NCI-H128 (cell line): ENCODE measurements around the gene DNAH1.
"Not testable (repeated sequence)": the region's sequence is repeated elsewhere in the genome, so short reads cannot be mapped to it uniquely, and the experiment has no call there.

Experiments
- DNase-seq: peaks from one replicate; lab custom pipeline; 2025; ENCODE audit not compliant: unreplicated experiment; lab: John Stamatoyannopoulos, UW

DNAH1 gene

GRCh38 chr3:52331906-52332305, 15.8 kb downstream of the DNAH1 start:
- no peak for DNase-seq

GRCh38 chr3:52333869-52334557, 17.9 kb downstream of the DNAH1 start:
- DNase-seq: no peak

GRCh38 chr3:52338131-52338530, 22.0 kb downstream of the DNAH1 start:
- not testable (repeated sequence) for DNase-seq

GRCh38 chr3:52339612-52340011, 23.5 kb downstream of the DNAH1 start:
- peak; percentile 9 for DNase-seq

- no peak for DNase-seq
These were observed 25.0 kb downstream of the DNAH1 start for GRCh38 chr3:52341123-52341522.

GRCh38 chr3:52343946-52344600, 28.0 kb downstream of the DNAH1 start:
- no peak for DNase-seq

- no peak for DNase-seq
These were observed 29.5 kb downstream of the DNAH1 start for GRCh38 chr3:52345521-52346109.

- DNase-seq: no peak
These were observed 30.8 kb downstream of the DNAH1 start for GRCh38 chr3:52346623-52347530.

GRCh38 chr3:52347716-52348635, 31.9 kb downstream of the DNAH1 start:
- DNase-seq: no peak

GRCh38 chr3:52349131-52349530, 33.0 kb downstream of the DNAH1 start:
- no peak for DNase-seq

- DNase-seq: no peak
These were observed 33.7 kb downstream of the DNAH1 start for GRCh38 chr3:52349611-52350395.

GRCh38 chr3:52350416-52350815, 34.3 kb downstream of the DNAH1 start:
- no peak for DNase-seq

- DNase-seq: no peak
These were observed 35.1 kb downstream of the DNAH1 start for GRCh38 chr3:52350981-52351761.

GRCh38 chr3:52351762-52352368, 35.7 kb downstream of the DNAH1 start:
- DNase-seq: no peak

GRCh38 chr3:52352566-52352965, 36.4 kb downstream of the DNAH1 start:
- no peak for DNase-seq

- DNase-seq: no peak
These were observed 37.3 kb downstream of the DNAH1 start for GRCh38 chr3:52353291-52353855.

- no peak for DNase-seq
These were observed 38.6 kb downstream of the DNAH1 start for GRCh38 chr3:52354676-52355075.

GRCh38 chr3:52355526-52355925, 39.4 kb downstream of the DNAH1 start:
- DNase-seq: no peak
